ENCODE results near the gene DLG2. TPM values are rescaled to one million over a fixed set of nuclear protein-coding genes. Genes with fewer than 3 reads are reported as not detected.

Gene DLG2
- total and polyA plus RNA-seq, 9 of the 15 experiments (the other 6 are each of a cell fraction or from before 2014, with no cell fraction given) = 0.52 to 1.6 (median 0.95) TPM

DNA sequence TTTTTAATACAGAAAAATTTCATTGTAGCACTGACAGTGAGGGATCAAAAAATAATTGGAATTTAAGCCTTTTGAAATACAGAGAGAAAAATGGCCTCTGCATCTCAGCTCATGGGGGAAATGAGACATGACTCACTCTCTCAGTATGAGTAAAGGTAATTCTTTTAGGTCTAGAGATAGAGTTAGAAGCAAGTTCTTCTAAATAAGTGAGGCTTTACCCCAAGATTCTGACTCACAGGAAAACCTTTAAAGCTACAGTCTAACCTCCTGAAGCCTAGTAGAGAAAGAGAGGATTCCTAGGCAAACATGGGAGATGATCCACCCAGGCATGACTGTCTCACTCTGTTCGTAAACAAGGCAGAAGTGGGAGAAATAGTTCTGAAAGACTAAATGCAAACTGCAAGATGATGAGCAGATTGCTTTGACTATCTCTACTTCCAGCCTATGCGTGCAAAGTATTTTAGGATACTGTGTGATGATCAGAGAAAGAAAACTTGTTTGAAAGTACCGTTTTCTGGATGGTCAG, 1337.7 kb downstream of the DLG2 start:
- in situ Hi-C loops (cut with MboI) = no loop called here
- no peak overlapping the region for H3K27ac ChIP-seq (ENCODE audit: extremely low read depth, low read depth, low read length)
- no peak overlapping the region for H3K4me2 ChIP-seq (ENCODE audit: insufficient read depth, low read length)
- ChIA-PET POLR2A (no interaction called here), CTCF (ENCODE audit: low intra/inter-chr PET ratio) (no interaction called here)
- FAIRE-seq = no peak
- H3K4me3 ChIP-seq = no peak overlapping the region
- H3K9me1 ChIP-seq (ENCODE audit: control insufficient read depth, insufficient read depth, low read length) = no peaks in the 10 kb centered on the region
- DNase-seq (ENCODE audit: extremely low read depth in 1 of 4, low spot score in 3 of 4) = no peak
- H2AFZ ChIP-seq (ENCODE audit: low read depth, low read length) = no peak overlapping the region
- no TSS peak for BruUV-seq (replicated peaks)
- no peaks in the 10 kb centered on the region for H3K79me2 ChIP-seq (ENCODE audit: control insufficient read depth, insufficient read depth, low read length)
- no peaks in the 10 kb centered on the region for H3K36me3 ChIP-seq (ENCODE audit: control insufficient read depth, insufficient read depth, low read length)
- no peak for ATAC-seq
- intact Hi-C loops (cut with micrococcal nuclease) = no loop called here
- no peaks in the 10 kb centered on the region for H3K27me3 ChIP-seq (ENCODE audit: control insufficient read depth in 2 of 2, insufficient read depth in 2 of 2, low read length in 2 of 2)
- H3K9me3 ChIP-seq (replicated peaks; ENCODE audit: control insufficient read depth, insufficient read depth, low read depth, low read length) = no peaks in the 10 kb centered on the region
- H4K20me1 ChIP-seq (replicated peaks; ENCODE audit: control insufficient read depth, insufficient read depth, low read length) = no peaks in the 10 kb centered on the region
- H3K4me1 ChIP-seq (replicated peaks in 1 of 2; ENCODE audit: control insufficient read depth in 2 of 2, insufficient read depth in 2 of 2, low read length in 2 of 2) = no peaks in the 10 kb centered on the region
- WGBS (ENCODE audit: insufficient coverage, low coverage, missing lambda C conversion rate) = 2% methylated on average over 3 of the region's 3 CpGs
- TF ChIP-seq YY1 (IDR thresholded peaks at IDR 0.05; ENCODE audit: borderline replicate concordance in 1 of 3, control insufficient read depth in 1 of 3, extremely low read depth in 1 of 3, insufficient read depth in 3 of 3, insufficient read length in 1 of 3, insufficient replicate concordance in 2 of 3, low read depth in 1 of 3, low read length in 2 of 3) (peak in 1 of 3 experiments; percentile 28), ATF1 (CRISPR knock-in tag; IDR thresholded peaks at IDR 0.05) (no peak), ATF1 (tag; IDR thresholded peaks at IDR 0.05) (no peak), ZNF316 (IDR thresholded peaks at IDR 0.05) (no peak), NR2C2 (CRISPR knock-in tag; IDR thresholded peaks at IDR 0.05) (no peak), NR2C2 (tag; IDR thresholded peaks at IDR 0.05) (no peak), PYGO2 (tag; IDR thresholded peaks at IDR 0.05) (no peak)
- TF ChIP-seq, protein P1, sequence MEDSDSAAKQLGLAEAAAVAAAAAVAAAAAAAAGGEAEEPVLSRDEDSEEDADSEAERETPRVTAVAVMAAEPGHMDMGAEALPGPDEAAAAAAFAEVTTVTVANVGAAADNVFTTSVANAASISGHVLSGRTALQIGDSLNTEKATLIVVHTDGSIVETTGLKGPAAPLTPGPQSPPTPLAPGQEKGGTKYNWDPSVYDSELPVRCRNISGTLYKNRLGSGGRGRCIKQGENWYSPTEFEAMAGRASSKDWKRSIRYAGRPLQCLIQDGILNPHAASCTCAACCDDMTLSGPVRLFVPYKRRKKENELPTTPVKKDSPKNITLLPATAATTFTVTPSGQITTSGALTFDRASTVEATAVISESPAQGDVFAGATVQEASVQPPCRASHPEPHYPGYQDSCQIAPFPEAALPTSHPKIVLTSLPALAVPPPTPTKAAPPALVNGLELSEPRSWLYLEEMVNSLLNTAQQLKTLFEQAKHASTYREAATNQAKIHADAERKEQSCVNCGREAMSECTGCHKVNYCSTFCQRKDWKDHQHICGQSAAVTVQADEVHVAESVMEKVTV (CRISPR knock-in tag; IDR thresholded peaks at IDR 0.05) = no peak
- TF ChIP-seq, protein P2, sequence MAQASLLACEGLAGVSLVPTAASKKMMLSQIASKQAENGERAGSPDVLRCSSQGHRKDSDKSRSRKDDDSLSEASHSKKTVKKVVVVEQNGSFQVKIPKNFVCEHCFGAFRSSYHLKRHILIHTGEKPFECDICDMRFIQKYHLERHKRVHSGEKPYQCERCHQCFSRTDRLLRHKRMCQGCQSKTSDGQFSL (CRISPR knock-in tag; IDR thresholded peaks at IDR 0.05) = no peak
- TF ChIP-seq, protein P2 (tag; IDR thresholded peaks at IDR 0.05) = no peak
- no peak overlapping the region for H3K9ac ChIP-seq (ENCODE audit: insufficient read depth in 1 of 2, low read depth in 2 of 2, low read length in 2 of 2)

All from K562 (cell line).